CD4-positive, alpha-beta T cell treated with Interleukin-6 at 100 ng/mL for 8 hours (primary cell): ENCODE results near the gene OS9.

Experiments
- DNase-seq: peaks from one replicate; pipeline ENCODE4 v3.0.0-alpha.2; 2020; ENCODE audit warnings: mixed read lengths, low spot score

The OS9 gene

GRCh38 chr12:57751788-57752667 is 58.1 kb downstream of the OS9 start, which contains the start of gene CDK4:
Gene CDK4, minus strand, starts transcription at chr12:57752310. Its CDS starts 593 bp downstream, at chr12:57751717.
- peak; percentile 100 for DNase-seq

- no peak for DNase-seq
These were observed 58.7 kb downstream of the OS9 start for GRCh38 chr12:57752668-57753000.

GRCh38 chr12:57753756-57754337 is 59.9 kb downstream of the OS9 start:
- no peak for DNase-seq

DNA sequence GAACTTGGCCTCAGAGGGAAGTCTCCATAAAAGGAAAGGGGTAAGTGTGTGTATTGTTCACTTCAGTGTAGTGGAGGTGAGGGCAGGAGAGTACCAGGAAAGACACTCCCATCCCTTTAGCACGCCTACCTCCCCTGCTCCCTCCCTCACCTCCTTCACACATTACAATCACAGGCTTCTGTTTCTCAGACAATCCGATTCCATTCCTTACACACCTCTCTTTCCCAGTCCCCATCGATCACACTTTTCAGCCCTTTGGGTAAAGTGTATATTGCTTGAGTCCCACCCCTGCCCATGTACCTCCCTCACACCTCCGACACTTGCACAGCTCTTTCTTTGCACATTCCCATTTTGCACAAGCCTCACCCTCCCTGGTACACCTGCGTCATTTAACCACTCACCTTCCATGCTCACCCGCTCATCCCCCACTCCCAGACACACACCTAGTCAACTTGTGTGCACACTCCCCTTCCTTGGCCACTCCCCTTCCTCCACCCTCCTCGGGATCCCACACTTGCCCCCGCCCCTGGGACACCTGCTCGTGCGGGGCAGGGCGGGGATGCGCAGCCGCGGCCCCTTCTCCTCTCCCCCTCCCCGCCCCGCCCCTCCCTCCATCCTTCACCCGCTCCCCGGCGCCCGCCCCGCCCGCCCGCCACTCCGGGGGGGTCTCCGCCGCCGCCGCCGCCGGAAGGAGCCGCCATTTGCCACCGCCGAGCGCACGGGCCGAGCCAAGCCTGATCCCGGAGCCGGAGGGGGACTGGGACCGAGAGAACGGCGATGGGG is 60.7 kb downstream of the OS9 start, which contains the start of gene MARCHF9:
Gene MARCHF9 (plus strand): TSS at position 693 of the 783 bp plus-strand sequence. CDS start 426 bp downstream, outside the sequence.
- DNase-seq: peak; percentile 93

- no peak for DNase-seq
These were observed 61.2 kb downstream of the OS9 start for GRCh38 chr12:57755194-57755453.

DNA sequence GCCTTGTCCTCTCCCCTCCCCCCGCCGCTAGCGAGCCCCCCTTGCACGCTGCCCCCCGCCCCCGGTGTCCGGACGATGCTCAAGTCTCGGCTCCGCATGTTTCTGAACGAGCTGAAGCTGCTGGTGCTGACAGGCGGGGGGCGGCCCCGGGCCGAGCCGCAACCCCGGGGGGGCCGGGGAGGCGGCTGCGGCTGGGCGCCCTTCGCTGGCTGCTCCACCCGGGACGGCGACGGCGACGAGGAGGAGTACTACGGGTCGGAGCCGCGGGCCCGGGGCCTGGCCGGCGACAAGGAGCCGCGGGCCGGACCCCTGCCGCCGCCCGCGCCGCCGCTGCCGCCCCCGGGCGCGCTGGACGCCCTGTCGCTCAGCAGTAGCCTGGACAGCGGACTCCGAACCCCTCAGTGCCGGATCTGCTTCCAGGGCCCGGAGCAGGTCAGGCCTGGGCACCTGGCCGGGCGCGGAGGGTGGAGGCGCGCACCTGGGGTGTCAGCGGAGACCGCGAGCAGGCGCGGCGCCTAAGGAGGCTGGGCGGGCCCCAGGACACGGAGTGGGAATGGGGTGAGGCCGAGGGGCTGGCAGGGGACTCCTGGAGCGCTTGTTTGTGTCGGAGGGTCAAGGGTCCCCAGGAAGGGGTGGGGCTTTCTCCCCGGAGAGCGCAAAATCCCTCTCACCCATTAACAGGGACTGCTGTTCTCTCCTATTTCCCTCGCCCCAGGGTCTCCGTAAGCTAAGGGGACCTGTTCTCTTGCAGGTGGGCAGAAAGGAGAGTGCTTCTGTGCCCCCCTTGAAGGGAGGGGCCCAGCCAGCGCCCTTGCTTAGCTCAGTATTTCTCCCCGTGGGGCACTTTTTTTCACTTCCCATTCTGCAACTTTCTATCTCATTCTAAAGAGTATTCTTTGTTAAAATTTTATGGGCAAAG is 61.8 kb downstream of the OS9 start:
- no peak for DNase-seq

- DNase-seq: peak; percentile 69
These were observed 62.7 kb downstream of the OS9 start for GRCh38 chr12:57756406-57757341.

- DNase-seq: no peak
These were observed 63.8 kb downstream of the OS9 start for GRCh38 chr12:57757771-57758170.

- DNase-seq: no peak
These were observed 64.8 kb downstream of the OS9 start for GRCh38 chr12:57758552-57759359.

DNA sequence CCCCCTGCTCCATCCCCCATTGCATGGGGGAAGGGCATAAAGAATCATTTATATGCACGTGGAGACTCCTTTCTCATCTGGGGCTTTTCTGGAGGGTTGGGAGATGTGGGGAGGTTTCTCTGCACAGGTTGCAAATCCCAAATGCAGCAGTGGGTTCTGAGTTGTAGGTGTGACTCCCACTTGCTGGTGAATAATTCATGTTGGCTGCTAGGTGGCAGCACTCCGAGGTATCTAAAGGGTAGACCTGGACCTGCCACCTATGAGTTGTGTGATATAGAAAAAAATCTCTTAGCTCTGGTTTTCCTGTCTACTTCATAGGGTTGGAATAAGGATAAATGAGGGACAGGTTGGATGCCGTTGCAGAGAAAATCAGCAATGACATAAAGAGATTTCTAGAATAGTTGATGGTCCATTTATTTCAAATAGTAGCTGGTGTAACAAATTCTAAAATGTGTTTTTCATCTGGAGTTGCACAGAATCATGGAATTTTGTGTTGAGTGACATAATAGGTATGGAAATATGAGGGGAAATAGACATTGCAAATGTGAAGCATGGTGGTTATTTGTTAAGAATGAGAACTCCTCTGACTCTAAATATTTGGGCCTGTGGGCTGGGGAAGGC is 65.5 kb downstream of the OS9 start:
- peak; percentile 56 for DNase-seq

- DNase-seq: no peak
These were observed 66.5 kb downstream of the OS9 start for GRCh38 chr12:57760347-57760982.

DNA sequence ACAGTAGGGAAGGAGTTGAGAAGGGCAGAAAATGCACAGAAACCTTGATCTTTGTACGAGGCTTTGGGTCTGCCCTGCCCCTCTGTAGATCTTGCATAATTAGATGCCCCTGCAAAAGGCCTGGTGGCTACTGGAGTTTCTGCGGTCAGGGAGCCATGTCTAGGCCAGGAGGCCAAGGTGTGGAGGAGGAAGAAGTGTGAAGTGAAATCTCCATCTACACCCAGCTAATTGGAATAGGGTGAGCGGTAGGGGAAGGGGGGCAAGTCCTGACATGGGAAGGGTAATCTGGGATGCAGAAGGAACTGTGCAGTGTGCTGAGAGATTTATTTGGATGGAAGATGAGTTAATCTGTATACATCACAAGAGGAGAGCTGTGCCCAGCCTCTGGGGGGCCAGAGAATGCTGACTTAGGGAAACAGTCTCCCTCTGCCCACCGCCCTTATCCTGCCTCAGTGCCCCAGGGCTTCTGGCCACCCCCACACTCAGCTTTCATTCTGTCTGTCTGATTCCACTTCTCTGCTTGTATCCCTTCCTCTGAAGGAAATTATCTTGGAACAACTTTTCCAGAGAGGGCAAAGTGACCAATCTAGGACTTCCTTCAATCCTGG is 67.6 kb downstream of the OS9 start:
- no peak for DNase-seq

- DNase-seq: no peak
These were observed 68.5 kb downstream of the OS9 start for GRCh38 chr12:57762463-57762862.

- no peak for DNase-seq
These were observed 70.1 kb downstream of the OS9 start for GRCh38 chr12:57763881-57764661.

DNA sequence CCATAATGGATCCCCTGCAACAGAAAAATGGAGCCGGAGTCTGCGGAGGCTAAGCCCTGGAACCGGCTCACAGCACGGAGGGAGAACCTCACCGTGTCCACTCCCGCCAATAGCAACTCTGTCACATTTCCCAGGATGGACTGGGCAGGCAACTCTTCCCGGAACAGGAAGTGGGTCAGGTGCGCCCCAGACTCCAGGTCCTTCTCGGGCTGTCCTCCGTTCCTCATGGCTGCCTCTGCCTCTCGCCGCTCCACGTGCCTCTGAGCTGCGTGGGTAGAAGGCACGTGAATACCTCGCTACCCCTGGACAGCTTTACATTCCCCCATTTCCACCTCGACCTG is 70.7 kb downstream of the OS9 start:
- DNase-seq: no peak

- peak; percentile 42 for DNase-seq
These were observed 71.2 kb downstream of the OS9 start for GRCh38 chr12:57765003-57765697.
